ENCODE results near the gene TCF20.
A peak's percentile ranks its signal among the peaks of the same experiment; 100 is the strongest.

Gene TCF20

GRCh38 chr22:42281284-42281683, 10.8 kb upstream of the TCF20 start:
- DNase-seq: no peak

DNA sequence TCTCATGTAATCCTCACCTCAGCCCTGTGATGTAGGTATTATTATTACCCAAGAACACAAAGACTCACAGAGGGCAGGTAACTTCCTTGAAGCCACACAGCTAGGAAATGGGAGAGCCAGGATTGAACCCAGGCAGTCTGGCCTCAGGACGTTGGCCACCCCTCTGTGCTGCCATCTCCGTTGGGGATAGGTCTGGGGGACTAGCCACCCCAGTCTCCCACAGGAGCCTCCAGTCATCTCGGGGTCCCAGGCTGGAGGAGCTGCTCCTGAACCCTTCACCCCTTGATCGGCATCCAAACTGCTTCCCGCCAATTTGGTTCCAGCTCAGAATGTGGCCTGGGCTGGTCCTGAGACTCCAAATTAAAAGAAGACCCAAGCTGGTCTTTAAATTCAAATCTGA, 10.4 kb upstream of the TCF20 start:
- DNase-seq: no peak

DNA sequence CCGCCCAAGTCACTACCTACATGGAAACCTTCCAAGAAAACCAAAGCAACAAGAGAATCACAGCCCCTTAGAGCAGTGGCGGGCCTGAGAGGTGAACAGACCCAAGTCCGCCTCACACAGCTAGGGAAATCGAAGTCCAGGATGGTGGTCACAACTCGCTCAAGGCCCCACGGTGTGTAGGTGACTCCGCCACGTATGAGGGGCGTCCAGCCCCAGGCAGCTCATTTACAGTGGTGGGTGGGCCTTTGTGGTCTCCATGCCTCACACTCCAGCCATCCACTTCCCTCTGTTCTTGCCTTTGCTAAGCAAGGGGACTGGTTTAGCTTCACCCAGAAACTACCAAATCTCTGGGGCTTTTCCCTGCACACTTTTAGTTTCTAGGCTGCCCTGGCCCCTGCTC, 9.7 kb upstream of the TCF20 start:
- no peak for DNase-seq

- DNase-seq: no peak
Measured at GRCh38 chr22:42279425-42280020, 9.1 kb upstream of the TCF20 start.

GRCh38 chr22:42277988-42278776, 7.7 kb upstream of the TCF20 start:
- DNase-seq: no peak

GRCh38 chr22:42277232-42277753, 6.8 kb upstream of the TCF20 start:
- DNase-seq: no peak

GRCh38 chr22:42275970-42276369, 5.5 kb upstream of the TCF20 start:
- DNase-seq: no peak

DNA sequence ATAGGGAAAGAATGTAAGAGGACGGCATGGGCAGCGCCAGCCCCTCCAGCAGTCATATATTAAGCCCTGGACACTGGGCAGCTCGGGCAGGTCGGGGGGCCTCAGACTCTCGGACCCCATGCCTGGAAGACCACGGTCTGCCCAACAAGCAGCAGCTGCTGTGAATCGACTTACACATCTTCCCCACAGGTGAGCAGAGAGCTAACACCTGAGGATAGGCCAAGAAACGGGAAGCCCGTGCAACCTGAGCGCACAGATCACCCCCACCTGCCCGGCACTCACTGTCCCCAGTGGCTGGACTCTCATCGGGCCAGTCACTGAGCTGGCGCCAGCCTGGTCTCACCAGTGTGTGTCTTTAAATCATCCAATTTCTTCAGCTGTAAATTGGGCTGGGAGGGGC, 4.7 kb upstream of the TCF20 start:
- no peak for DNase-seq

DNA sequence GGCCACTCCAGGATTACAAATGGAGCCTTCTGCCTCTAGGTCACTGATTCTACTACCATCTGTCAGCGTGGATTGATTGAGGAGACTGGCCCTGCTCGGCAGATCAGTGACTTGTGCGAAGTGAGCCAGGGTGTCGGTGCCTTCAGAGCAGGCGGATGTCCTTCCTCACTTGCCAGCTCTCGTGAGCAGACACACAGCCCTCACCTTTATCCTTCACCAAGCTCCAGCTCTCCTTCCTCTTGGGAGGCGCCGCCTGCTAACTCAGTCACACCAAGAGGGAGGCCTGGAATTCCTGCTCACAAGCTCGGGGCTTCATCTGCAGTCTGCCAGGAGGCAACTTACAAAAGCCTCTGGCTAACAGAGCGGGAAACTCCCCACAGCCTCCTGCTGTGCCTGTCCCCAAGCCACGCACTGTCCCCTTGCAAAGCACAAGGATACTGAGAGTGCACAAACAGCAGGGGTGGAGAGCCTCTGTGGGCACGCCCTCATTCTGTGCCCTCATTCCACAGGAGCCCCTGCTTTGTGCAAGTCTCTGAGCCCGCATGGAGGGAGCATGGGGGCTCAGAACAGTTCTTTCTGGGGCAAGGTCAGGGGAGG, 3.5 kb upstream of the TCF20 start:
- no peak for DNase-seq

DNA sequence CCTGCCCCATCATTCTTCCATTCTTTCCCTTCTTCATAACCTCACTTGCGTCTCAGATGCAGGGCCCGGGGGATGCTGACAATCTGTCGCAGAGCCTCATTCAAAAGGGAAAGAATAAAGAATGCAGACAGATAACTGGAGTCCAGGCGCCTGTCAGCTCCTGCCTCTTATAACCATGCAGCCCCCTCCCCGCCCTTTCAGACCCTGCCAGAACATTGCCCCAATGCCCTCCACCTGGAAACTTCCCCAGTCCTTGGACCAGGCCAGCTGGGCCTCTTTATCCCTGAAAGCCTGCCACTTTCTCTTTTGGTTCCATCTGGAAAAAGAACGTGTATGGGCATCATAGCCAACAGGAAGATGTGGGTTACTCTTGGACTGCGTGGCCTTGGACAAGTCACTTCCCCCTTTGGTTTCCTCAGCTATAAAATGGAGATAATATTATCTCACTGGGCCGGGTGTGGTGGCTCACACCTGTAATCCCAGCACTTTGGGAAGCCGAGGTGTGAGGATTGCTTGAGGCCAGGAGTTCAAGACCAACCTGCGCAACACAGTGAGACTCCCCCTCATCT, 2.1 kb upstream of the TCF20 start:
- DNase-seq: no peak

DNA sequence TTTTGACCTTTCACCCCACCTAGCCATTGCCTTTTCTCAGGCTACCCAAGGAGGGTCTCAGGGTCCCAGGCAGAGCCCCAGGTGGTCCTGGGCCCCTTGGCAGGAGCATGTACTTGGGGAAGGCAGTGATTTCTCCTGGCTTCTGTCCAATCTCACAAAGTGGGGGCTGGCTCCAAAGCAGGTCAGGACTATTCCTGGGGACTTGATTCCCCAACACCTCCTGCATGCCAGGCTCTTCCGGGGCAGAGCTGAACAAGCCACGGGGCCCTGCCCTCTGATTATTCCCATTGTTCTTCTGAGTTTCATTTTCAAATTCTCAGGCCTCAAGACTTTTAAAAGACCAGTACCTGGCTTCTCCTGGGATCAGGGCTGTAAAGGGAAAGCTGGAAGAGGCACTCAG, 1.5 kb upstream of the TCF20 start:
- no peak for DNase-seq

GRCh38 chr22:42271191-42271813, 849 bp upstream of the TCF20 start:
- DNase-seq: no peak

GRCh38 chr22:42270176-42270509, 310 bp downstream of the TCF20 start:
- no peak for DNase-seq

- DNase-seq: peak; percentile 21
Measured at GRCh38 chr22:42269432-42270175, 849 bp downstream of the TCF20 start.

- no peak for DNase-seq
Measured at GRCh38 chr22:42268852-42269410, 1.5 kb downstream of the TCF20 start.

GRCh38 chr22:42265321-42265720, 5.1 kb downstream of the TCF20 start:
- DNase-seq: no peak

DNA sequence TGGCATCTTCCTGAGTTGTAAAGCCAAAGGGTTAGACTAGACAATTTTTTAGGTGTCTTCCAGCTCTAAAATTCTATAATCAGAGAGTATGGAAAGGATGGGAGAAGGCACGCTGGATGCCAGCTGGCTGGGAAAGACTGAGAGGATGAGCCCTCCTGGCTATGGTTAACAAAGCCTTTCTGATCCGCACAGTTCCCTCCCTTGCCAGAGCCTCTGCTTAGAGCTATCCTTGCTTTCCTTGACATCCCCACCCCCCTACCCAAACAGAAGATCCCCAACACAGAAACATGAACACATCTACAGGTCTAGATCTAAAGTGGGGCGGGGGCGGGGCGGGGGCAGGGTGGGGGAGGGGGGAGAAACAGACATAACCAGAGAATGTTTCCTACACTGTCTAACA, 6.5 kb downstream of the TCF20 start:
- no peak for DNase-seq

DNA sequence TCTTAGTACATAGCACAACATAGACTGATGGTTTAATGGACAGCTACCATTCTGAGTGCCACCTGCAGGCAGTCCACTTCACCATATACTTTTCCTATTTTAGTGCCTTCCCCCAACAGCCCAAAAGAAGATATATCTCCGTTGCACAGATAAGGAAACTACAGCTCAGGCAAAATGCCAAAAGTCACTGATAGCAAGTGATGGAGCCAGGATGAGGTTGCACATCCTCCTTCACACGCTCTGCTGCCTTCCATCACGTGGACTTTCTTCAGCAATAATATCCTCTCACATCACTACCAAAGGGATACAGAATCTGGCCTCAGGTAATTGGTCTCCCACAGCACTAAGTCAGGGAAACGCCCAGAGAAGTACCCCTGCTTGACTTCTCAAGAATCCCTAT, 7.5 kb downstream of the TCF20 start:
- no peak for DNase-seq

DNA sequence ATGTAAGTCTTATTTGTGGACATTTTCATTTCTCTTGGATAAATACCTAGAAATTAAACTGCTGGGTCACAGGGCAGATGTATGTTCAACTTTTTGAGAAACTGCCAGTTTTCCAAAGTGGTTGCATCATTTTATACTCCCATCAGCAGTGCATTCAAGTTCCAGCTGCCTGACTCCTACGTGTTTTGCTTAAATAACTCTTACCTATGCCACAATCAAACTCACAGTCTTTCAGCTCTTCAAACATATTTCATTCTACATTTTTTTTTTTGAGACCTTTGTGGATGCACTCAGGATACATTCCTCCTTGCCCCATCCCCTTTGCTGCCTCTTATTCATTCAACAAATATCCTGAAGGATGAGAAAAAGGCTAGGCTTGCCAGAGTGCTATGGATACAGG, 9.2 kb downstream of the TCF20 start:
- DNase-seq: no peak

DNA sequence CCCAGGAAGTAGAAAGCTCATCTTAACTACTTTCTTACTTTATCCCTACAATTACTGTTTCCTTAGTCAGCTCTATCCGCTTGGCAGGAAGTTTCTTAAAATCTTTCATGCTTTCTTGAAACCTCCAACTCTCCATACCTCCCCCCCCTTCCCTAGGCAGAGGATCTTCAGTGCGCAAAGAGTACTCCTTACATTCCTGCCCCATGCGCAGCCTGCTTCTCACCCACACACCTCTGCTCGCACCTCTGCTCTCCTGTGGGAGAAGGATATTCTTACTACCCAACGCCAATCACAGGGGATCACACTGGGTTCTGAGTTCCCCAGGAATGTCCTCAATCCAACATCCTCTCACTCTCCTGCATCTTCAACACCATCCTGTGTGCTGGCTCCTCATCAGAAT, 12.3 kb downstream of the TCF20 start:
- DNase-seq: no peak

DNA sequence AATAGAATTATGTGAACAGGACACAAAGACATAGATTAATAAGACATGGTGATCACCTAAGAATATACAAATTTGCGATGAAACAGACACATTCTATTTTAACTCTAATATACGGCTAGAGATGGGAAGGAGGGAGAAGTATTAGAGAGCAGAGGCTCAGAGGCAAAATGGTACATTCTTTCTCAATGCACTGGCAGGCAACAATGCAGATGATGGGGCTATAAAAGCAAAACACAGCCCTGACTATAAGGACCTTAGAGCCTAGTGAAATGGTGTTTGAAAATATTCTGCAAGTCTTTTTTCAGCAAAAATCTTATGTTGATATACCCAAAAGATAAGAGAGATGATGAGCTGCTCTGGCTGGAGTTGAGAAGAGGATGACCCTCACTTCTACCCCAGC, 13.1 kb downstream of the TCF20 start:
- no peak for DNase-seq

GRCh38 chr22:42256930-42257329, 13.5 kb downstream of the TCF20 start:
- DNase-seq: no peak

GRCh38 chr22:42256220-42256619, 14.2 kb downstream of the TCF20 start:
- DNase-seq: no peak
